Fibroblast of lung (primary cell): Measurements from ENCODE around the gene HAUS7.

Experiments
- CTCF ChIP-seq, 2 donors: IDR thresholded peaks in 1 of 2; conservative IDR thresholded peaks in 1 of 2; 1 replicate in 1 of 2; 2 replicates in 1 of 2; pipeline ENCODE4 v1.5.1; 2011 to 2012; ENCODE audit warnings: low read length in 2 of 2, control low read depth in 1 of 2, inconsistent platforms in 1 of 2, low read depth in 1 of 2, mild to moderate bottlenecking in 1 of 2
- EZH2 ChIP-seq: IDR thresholded peaks from 2 replicates; pipeline ENCODE4 v1.5.1; 2012; ENCODE audit warnings: low read length, control low read depth, mild to moderate bottlenecking; ENCODE audit errors: missing control alignments

GRCh38 chrX:153410373-153410772 is 60.0 kb downstream of the HAUS7 start:
- TF ChIP-seq EZH2 (no peak), CTCF (conservative IDR thresholded peaks at IDR 0.05 in 1 of 2, IDR thresholded peaks at IDR 0.05 in 1 of 2; ENCODE audit: low read depth in 1 of 2, low read length in 2 of 2) (no peak)
